Measurements from ENCODE around the gene DENND1A.

The DENND1A gene

DNA sequence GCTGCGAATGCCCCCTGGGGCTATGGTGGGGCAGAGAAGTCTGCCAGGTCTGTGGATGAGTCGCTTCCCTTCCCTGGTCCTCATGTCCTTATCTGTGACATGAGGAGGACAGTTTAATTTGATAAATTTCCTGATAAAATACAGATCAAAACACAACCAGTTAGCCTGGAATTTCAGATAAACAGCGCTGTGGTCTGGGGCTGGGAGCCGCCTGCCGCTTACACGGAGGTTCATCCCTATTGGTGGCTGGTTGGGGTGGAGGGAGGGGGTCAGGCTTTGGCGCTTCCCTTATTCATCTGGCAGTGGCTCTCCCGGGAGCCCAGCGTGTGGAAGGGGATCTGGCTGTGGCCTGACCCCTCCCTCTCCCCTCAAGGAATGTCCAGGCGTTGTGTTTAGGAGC is 556.0 kb downstream of the DENND1A start:
- DNase-seq (ENCODE audit: insufficient read length, low spot score): no peak
- FAIRE-seq: no peak
- TF ChIP-seq, protein P1, sequence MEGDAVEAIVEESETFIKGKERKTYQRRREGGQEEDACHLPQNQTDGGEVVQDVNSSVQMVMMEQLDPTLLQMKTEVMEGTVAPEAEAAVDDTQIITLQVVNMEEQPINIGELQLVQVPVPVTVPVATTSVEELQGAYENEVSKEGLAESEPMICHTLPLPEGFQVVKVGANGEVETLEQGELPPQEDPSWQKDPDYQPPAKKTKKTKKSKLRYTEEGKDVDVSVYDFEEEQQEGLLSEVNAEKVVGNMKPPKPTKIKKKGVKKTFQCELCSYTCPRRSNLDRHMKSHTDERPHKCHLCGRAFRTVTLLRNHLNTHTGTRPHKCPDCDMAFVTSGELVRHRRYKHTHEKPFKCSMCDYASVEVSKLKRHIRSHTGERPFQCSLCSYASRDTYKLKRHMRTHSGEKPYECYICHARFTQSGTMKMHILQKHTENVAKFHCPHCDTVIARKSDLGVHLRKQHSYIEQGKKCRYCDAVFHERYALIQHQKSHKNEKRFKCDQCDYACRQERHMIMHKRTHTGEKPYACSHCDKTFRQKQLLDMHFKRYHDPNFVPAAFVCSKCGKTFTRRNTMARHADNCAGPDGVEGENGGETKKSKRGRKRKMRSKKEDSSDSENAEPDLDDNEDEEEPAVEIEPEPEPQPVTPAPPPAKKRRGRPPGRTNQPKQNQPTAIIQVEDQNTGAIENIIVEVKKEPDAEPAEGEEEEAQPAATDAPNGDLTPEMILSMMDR (IDR thresholded peaks at IDR 0.05; ENCODE audit: insufficient read depth, missing control alignments): no peak

DNA sequence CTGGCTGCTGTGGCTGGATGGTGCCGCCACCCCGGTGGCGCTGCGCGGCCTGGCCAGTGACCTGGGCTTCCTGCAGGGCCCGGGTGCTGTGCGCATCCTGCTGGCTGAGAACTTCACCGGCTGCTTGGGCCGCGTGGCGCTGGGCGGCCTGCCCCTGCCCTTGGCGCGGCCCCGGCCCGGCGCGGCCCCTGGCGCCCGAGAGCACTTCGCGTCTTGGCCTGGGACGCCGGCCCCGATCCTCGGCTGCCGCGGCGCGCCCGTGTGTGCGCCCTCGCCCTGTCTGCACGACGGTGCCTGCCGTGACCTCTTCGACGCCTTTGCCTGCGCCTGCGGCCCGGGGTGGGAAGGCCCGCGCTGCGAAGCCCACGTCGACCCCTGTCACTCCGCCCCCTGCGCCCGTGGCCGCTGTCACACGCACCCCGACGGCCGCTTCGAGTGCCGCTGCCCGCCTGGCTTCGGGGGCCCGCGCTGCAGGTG is 556.4 kb downstream of the DENND1A start:
- DNase-seq (ENCODE audit: insufficient read length, low spot score): no peak
- FAIRE-seq: no peak

DNA sequence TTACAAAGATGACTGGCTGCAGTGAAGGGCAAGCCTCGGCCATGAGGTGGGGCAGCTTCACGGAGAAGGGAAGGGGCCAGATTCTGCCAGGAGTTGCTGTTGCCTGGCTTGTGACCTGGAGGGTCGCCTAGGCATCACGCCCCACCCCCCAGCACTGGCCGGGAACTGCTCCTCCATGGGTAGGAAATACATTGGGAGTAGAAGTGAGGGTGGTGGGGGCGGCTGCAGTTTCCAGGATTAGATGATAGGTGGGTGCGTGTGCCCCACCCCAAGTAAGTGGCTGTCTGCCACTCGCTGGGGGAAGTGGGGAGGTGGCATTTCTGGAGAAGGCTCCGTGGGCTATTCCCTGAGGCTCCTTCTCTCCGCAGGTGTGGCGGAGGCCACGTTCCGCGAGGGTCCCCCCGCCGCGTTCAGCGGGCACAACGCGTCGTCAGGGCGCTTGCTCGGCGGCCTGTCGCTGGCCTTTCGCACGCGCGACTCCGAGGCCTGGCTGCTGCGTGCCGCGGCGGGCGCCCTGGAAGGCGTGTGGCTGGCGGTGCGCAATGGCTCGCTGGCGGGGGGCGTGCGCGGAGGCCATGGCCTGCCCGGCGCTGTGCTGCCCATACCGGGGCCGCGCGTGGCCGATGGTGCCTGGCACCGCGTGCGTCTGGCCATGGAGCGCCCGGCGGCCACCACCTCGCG is 557.0 kb downstream of the DENND1A start:
- FAIRE-seq (no peak), DNase-seq (ENCODE audit: insufficient read length, low spot score) (no peak)
- TF ChIP-seq, protein P1 (IDR thresholded peaks at IDR 0.05; ENCODE audit: insufficient read depth, missing control alignments): no peak

More for the DNA sequence above, 556.4 kb downstream of the DENND1A start:
- TF ChIP-seq, protein P1 (IDR thresholded peaks at IDR 0.05; ENCODE audit: insufficient read depth, missing control alignments): no peak

DNA sequence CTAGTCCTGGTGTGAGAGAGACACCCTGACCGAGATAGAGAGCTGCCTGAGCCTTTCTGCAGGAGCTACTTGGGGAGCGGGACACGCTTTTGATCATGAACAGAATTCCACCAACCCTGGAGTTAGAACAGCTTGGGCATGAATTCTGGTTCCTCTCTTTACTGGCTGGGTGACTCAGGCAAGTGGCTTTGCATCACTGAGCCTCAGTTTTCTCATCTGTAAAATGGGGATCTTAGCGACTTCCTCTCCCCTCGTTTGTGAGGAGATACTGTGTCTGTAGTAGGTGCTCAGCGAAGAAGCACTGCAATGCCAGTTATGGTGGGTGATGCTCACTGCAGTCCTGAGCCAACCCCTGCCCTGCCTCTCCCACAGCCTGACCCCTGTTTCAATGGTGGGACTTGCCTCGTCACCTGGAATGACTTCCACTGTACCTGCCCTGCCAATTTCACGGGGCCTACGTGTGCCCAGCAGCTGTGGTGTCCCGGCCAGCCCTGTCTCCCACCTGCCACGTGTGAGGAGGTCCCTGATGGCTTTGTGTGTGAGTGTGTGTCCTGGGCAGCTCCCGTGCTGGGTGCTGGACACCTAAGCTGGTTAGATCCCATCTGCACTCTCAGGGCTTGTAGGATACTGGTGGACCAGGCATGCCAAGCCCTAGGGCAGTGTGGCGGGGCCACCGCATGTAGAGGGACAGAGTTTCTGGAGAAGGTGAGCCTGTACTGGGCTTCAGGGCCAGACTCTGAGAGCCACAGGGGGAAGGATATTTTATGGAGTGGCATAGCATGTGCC is 557.9 kb downstream of the DENND1A start:
- DNase-seq (ENCODE audit: insufficient read length, low spot score) (no peak), FAIRE-seq (no peak)
- TF ChIP-seq, protein P1 (IDR thresholded peaks at IDR 0.05; ENCODE audit: insufficient read depth, missing control alignments): no peak

- FAIRE-seq: no peak
- TF ChIP-seq, protein P1 (IDR thresholded peaks at IDR 0.05; ENCODE audit: insufficient read depth, missing control alignments): no peak
These were observed 558.7 kb downstream of the DENND1A start for GRCh38 chr9:123371228-123371584.

DNA sequence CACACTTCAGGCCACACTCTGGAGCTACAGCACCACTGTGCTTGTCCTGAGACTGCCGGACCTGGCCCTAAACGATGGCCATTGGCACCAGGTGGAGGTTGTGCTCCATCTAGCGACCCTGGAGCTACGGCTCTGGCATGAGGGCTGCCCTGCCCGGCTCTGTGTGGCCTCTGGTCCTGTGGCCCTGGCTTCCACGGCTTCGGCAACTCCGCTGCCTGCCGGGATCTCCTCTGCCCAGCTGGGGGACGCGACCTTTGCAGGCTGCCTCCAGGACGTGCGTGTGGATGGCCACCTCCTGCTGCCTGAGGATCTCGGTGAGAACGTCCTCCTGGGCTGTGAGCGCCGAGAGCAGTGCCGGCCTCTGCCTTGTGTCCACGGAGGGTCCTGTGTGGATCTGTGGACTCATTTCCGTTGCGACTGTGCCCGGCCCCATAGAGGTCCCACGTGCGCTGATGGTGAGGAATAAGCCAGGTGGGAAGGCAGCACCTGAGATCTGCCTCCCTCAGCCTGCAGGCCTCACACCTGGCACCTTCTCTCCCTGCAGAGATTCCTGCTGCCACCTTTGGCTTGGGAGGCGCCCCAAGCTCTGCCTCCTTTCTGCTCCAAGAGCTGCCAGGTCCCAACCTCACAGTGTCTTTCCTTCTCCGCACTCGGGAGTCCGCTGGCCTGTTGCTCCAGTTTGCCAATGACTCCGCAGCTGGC is 559.2 kb downstream of the DENND1A start:
- DNase-seq (ENCODE audit: insufficient read length, low spot score) (no peak), FAIRE-seq (no peak)
- TF ChIP-seq, protein P1 (IDR thresholded peaks at IDR 0.05; ENCODE audit: insufficient read depth, missing control alignments): no peak

More at GRCh38 chr9:123371228-123371584, 558.7 kb downstream of the DENND1A start:
- DNase-seq (ENCODE audit: insufficient read length, low spot score): no peak

All from D721Med (cell line).